Activated B cell treated with CpG ODN at 0.5 μM for 24 hours (primary cell): ENCODE results near the gene MINDY2. TPM values are rescaled to one million over a fixed set of nuclear protein-coding genes. Genes with fewer than 3 reads are reported as not detected.

Experiments used
- ATAC-seq: fragments of 200-7000 bp; cut with Tn5 transposase; one replicate; pipeline ENCODE4 v1.10.0; 2021; ENCODE audit warnings: low read depth, mild to moderate bottlenecking, moderate library complexity
- CTCF ChIA-PET: fragments of 350-600 bp; sonication (Branson Sonifier 250); formaldehyde crosslinking; loops from one replicate; lab custom pipeline; 2021; ENCODE audit warnings: antibody characterized with exemption; lab: Charles Lee
- POLR2A ChIA-PET: fragments of 350-600 bp; sonication (Branson Sonifier 250); formaldehyde crosslinking; loops from one replicate; lab custom pipeline; 2021; ENCODE audit warnings: antibody characterized with exemption; lab: Charles Lee
- DNase-seq: peaks from one replicate; pipeline ENCODE4 v3.0.0; 2022
- H3K27ac Mint-ChIP-seq: one replicate; pipeline ENCODE4 v1.8.0; 2020; ENCODE audit warnings: mixed read lengths
- H3K27me3 Mint-ChIP-seq: one replicate; pipeline ENCODE4 v1.8.0; 2021; ENCODE audit warnings: mixed read lengths
- H3K36me3 Mint-ChIP-seq: one replicate; pipeline ENCODE4 v1.8.0; 2021; ENCODE audit warnings: low read depth, mixed read lengths
- H3K4me1 Mint-ChIP-seq: one replicate; pipeline ENCODE4 v1.8.0; 2021; ENCODE audit warnings: mixed read lengths
- H3K4me3 Mint-ChIP-seq: one replicate; pipeline ENCODE4 v1.8.0; 2020; ENCODE audit warnings: mild to moderate bottlenecking, mixed read lengths
- H3K9me3 Mint-ChIP-seq: one replicate; pipeline ENCODE4 v1.8.0; 2020; ENCODE audit warnings: mixed read lengths
- CTCF ChIP-seq: fragments of 200-600 bp; IDR thresholded peaks from one replicate; pipeline ENCODE4 v1.8.0; 2022; ENCODE audit warnings: antibody characterized with exemption, mild to moderate bottlenecking
- intact Hi-C: fragments of 100-400 bp; cut with micrococcal nuclease; formaldehyde crosslinking; loops from one replicate; pipeline ENCODE4 v1.15.1; 2024
- total RNA-seq: library from RNA; stranded (reverse); gene quantifications from 2 replicates; pipeline ENCODE4 v1.2.3, GENCODE V29; 2022

The MINDY2 gene
- total RNA-seq, 1 donor from 2014 or later, result 6.2 TPM

- no peak for ATAC-seq
- DNase-seq, result no peak
- ChIA-PET CTCF (no interaction called here), POLR2A (no interaction called here)
- intact Hi-C loops, result loop anchor here (5.0 kb wide), 1 partner anchor 528 kb away; no protein-coding TSS in a partner anchor
- Mint-ChIP-seq H3K27me3 (peaks cover 2% of the 10 kb centered on the region), H3K27ac (no peak overlapping the region), H3K36me3 (no peaks in the 10 kb centered on the region), H3K4me1 (peaks cover 4% of the 10 kb centered on the region), H3K9me3 (no peaks in the 10 kb centered on the region), H3K4me3 (no peak overlapping the region)
- TF ChIP-seq CTCF, result no peak
Measured at GRCh38 chr15:58755350-58755749, 15.8 kb upstream of the MINDY2 start.

GRCh38 chr15:58755956-58756355 lies 15.1 kb upstream of the MINDY2 start:
- Mint-ChIP-seq H3K9me3 (no peaks in the 10 kb centered on the region), H3K4me3 (no peak overlapping the region), H3K4me1 (no peaks in the 10 kb centered on the region), H3K36me3 (no peaks in the 10 kb centered on the region), H3K27me3 (peaks cover 2% of the 10 kb centered on the region), H3K27ac (no peak overlapping the region)
- no peak for DNase-seq
- POLR2A ChIA-PET, result no interaction called here
- intact Hi-C loops, result loop anchor here (5.0 kb wide), 1 partner anchor 529 kb away; no protein-coding TSS in a partner anchor
- CTCF ChIA-PET, result no interaction called here
- no peak for ATAC-seq
- TF ChIP-seq CTCF, result no peak

- Mint-ChIP-seq H3K27me3 (peaks cover 4% of the 10 kb centered on the region), H3K9me3 (no peaks in the 10 kb centered on the region), H3K36me3 (no peaks in the 10 kb centered on the region), H3K27ac (no peak overlapping the region), H3K4me1 (no peaks in the 10 kb centered on the region), H3K4me3 (no peak overlapping the region)
- no peak for TF ChIP-seq CTCF
- ATAC-seq (no peak), DNase-seq (no peak)
- intact Hi-C loops, result loop anchor here (5.0 kb wide), 1 partner anchor 531 kb away; no protein-coding TSS in a partner anchor
- ChIA-PET POLR2A (no interaction called here), CTCF (no interaction called here)
Measured at GRCh38 chr15:58758141-58758540, 13.0 kb upstream of the MINDY2 start.

GRCh38 chr15:58760385-58761009 lies 10.6 kb upstream of the MINDY2 start:
- no peak for TF ChIP-seq CTCF
- ATAC-seq, result no peak
- Mint-ChIP-seq H3K36me3 (no peaks in the 10 kb centered on the region), H3K27me3 (peaks cover 4% of the 10 kb centered on the region), H3K9me3 (no peaks in the 10 kb centered on the region), H3K4me3 (no peak overlapping the region), H3K4me1 (no peaks in the 10 kb centered on the region), H3K27ac (no peak overlapping the region)
- intact Hi-C loops, result no loop called here
- ChIA-PET CTCF (interaction anchor here (0.6 to 3.2 kb wide), 2 partner anchors 10 to 143 kb away, joined by 5 to 11 read pairs; partner anchors contain the start of gene MINDY2), POLR2A (interaction anchor here (0.9 kb wide), 1 partner anchor 10 kb away, joined by 4 read pairs; the partner anchor contains the start of gene MINDY2)
- DNase-seq, result no peak

- POLR2A ChIA-PET, result interaction anchor here (0.9 kb wide), 1 partner anchor 10 kb away, joined by 4 read pairs; the partner anchor contains the start of gene MINDY2
- intact Hi-C loops, result no loop called here
- no peak overlapping the region for H3K27ac Mint-ChIP-seq
Measured at GRCh38 chr15:58761010-58761388, 10.1 kb upstream of the MINDY2 start.

More at GRCh38 chr15:58761010-58761388, 10.1 kb upstream of the MINDY2 start:
- Mint-ChIP-seq H3K4me1 (no peaks in the 10 kb centered on the region), H3K9me3 (no peaks in the 10 kb centered on the region), H3K4me3 (no peak overlapping the region), H3K27me3 (peaks cover 4% of the 10 kb centered on the region), H3K36me3 (no peaks in the 10 kb centered on the region)
- no peak for ATAC-seq
- TF ChIP-seq CTCF, result no peak
- CTCF ChIA-PET, result interaction anchor here (3.2 kb wide), 1 partner anchor 10 kb away, joined by 11 read pairs; the partner anchor contains the start of gene MINDY2
- DNase-seq, result no peak
